T-helper 2 cell treated with Interferon-gamma antibody and Interleukin-4, amounts not matched to agents 5 μg/mL and 100 μg/mL, for 36 hours (primary cell): ENCODE data around the gene DCAF4.
"Not testable (repeated sequence)": the region's sequence is repeated elsewhere in the genome, so short reads cannot be mapped to it uniquely, and the experiment has no call there.

Experiments
- DNase-seq: peaks from one replicate; pipeline ENCODE4 v3.0.0; 2021; ENCODE audit warnings: low spot score
- H3K27ac Mint-ChIP-seq: one replicate; pipeline ENCODE4 v1.8.0; 2021; ENCODE audit warnings: mild to moderate bottlenecking, mixed read lengths
- H3K27me3 Mint-ChIP-seq: one replicate; pipeline ENCODE4 v1.8.0; 2021; ENCODE audit warnings: low read depth, mixed read lengths
- H3K36me3 Mint-ChIP-seq: one replicate; pipeline ENCODE4 v1.8.0; 2021; ENCODE audit warnings: low read depth, mixed read lengths
- H3K4me1 Mint-ChIP-seq: one replicate; pipeline ENCODE4 v1.8.0; 2021; ENCODE audit warnings: low read depth, mixed read lengths
- H3K4me3 Mint-ChIP-seq: one replicate; pipeline ENCODE4 v1.8.0; 2022; ENCODE audit warnings: mild to moderate bottlenecking, moderate library complexity, mixed read lengths
- H3K9me3 Mint-ChIP-seq: one replicate; pipeline ENCODE4 v1.8.0; 2021; ENCODE audit warnings: mixed read lengths

The DCAF4 gene

DNA sequence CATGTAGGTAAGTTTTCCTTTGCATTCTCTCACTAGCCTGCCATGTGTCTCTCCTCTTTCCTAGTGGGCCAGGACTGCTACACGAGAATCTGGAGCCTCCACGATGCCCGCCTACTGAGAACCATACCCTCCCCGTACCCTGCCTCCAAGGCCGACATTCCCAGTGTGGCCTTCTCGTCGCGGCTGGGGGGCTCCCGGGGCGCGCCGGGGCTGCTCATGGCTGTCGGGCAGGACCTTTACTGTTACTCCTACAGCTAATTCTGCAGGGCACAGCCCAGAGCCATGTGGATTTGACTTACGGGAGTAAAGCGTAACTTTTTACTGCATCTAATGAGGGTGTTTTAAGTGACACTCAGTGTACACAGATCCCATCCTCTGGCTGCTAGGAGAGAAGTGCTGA is 32.3 kb downstream of the DCAF4 start:
- peaks cover 21% of the 10 kb centered on the region for H3K36me3 Mint-ChIP-seq
- H3K27ac Mint-ChIP-seq: no peak overlapping the region
- no peaks in the 10 kb centered on the region for H3K9me3 Mint-ChIP-seq
- DNase-seq: no peak
- no peak overlapping the region for H3K4me3 Mint-ChIP-seq
- H3K27me3 Mint-ChIP-seq: no peaks in the 10 kb centered on the region
- no peaks in the 10 kb centered on the region for H3K4me1 Mint-ChIP-seq

DNA sequence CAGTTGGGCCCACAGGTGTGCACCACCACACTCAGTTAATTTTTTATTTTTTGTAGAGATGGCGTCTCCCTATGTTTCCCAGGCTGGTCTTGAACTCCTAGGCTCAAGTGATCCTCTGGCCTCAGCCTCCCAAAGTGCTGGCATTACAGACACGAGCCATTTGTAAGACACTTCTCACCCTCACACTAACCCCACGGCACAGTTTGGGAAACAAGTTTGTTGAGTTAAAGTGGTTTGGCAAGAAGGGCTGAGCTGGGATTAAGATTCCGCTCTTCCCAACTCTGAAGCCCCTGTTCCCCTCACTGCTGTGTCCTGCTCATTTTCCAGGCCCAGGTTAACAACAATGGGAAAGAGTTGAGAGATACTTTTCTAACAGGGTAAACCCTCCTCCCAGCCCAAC is 34.8 kb downstream of the DCAF4 start:
- H3K4me3 Mint-ChIP-seq, H3K4me1 Mint-ChIP-seq, H3K27me3 Mint-ChIP-seq, DNase-seq, H3K9me3 Mint-ChIP-seq, H3K27ac Mint-ChIP-seq: not testable (repeated sequence)
- H3K36me3 Mint-ChIP-seq: peaks cover 14% of the 10 kb centered on the region

- no peak overlapping the region for H3K27ac Mint-ChIP-seq
- no peak for DNase-seq
- no peak overlapping the region for H3K4me3 Mint-ChIP-seq
- H3K27me3 Mint-ChIP-seq: no peaks in the 10 kb centered on the region
- H3K36me3 Mint-ChIP-seq: peaks cover 10% of the 10 kb centered on the region
- no peaks in the 10 kb centered on the region for H3K4me1 Mint-ChIP-seq
- no peaks in the 10 kb centered on the region for H3K9me3 Mint-ChIP-seq
These were observed 35.5 kb downstream of the DCAF4 start for GRCh38 chr14:72961579-72962335.

DNA sequence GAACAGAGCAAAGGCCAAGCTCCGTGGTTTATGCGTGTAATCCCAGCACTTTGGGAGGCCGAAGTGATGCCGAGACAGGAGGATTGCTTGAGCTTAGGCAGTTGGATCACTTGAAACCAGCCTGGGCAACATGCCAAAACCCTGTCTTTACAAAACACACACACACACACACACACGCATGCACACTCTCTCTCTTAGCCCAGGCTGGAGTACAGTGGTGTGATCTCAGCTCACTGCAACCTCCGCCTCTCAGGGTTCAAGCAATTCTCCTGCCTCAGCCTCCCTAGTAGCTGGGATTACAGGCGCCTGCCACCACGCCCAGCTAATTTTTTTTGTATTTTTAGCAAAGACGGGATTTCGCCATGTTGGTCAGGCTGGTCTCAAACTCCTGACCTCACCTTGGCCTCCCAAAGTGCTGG is 36.1 kb downstream of the DCAF4 start:
- not testable (repeated sequence) for H3K36me3 Mint-ChIP-seq, H3K4me1 Mint-ChIP-seq, H3K9me3 Mint-ChIP-seq, DNase-seq, H3K27ac Mint-ChIP-seq, H3K4me3 Mint-ChIP-seq, H3K27me3 Mint-ChIP-seq

DNA sequence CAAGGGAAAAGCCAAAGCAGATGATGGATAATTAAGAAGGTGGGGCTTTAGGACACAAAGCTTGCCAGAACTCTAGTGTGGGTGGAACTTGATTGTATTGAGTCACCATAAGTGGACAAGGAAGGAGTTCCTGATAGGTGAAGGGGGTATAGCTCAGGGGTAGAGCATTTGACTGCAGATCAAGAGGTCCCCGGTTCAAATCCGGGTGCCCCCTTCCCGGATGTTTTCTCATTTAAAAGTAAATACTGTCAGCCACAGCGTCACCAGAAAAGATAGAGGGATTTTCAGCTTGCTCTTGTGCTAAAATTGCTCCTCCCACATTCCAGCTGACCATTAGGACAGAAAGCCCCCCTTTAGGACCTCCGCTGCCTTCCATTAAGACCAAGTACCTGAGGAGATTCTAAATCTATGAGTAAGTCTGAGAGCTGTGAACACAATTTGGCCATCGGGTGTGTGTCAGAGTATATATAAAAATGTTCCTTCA is 36.6 kb downstream of the DCAF4 start:
- Mint-ChIP-seq H3K9me3 (no peaks in the 10 kb centered on the region), H3K36me3 (peaks cover 10% of the 10 kb centered on the region), H3K27me3 (no peaks in the 10 kb centered on the region), H3K27ac (no peak overlapping the region), H3K4me3 (no peak overlapping the region), H3K4me1 (no peaks in the 10 kb centered on the region)
- no peak for DNase-seq

DNA sequence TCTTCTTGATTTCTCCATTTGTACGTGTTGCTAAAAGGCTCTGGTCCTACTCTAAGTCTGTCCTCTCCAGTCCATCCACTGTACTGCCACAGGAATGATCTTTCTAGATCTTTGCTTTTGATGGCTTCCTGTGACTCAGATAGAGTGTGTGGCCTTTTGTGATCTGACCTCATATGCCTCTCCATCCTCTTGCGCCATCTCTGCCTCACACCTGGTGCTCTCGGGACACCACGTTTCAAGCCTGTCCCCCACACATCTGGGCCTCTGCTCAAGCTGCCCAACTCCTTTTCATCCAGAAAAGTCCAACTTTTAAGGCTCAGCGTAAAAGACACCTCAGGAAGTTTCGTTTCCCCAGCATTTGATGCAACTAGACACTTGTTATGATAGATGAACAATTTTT is 39.0 kb downstream of the DCAF4 start:
- no peak overlapping the region for H3K27ac Mint-ChIP-seq
- H3K4me1 Mint-ChIP-seq: no peaks in the 10 kb centered on the region
- DNase-seq: no peak
- H3K4me3 Mint-ChIP-seq: no peak overlapping the region
- H3K27me3 Mint-ChIP-seq: no peaks in the 10 kb centered on the region
- peaks cover 17% of the 10 kb centered on the region for H3K36me3 Mint-ChIP-seq
- H3K9me3 Mint-ChIP-seq: no peaks in the 10 kb centered on the region

DNA sequence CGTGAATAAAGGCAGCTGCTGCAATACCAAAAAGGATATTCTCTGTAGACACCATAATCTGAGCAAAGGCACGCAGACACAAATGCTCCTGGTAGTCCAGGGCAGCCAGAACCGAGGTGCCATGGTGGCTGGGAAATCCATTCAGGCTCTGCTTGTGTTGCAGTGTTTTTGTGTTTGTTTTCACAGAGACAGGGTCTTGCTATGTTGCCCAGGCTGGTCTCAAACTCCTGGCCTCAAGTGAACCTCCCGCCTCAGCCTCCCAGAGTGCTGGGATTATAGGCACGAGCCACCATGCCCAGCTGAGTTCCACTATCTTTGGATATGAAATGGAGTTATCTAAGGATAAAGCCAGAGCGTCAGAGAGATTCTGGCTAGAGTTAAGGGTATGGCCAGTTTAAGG is 39.8 kb downstream of the DCAF4 start:
- no peak for DNase-seq
- Mint-ChIP-seq H3K4me3 (no peak overlapping the region), H3K27ac (no peak overlapping the region), H3K27me3 (no peaks in the 10 kb centered on the region), H3K36me3 (peaks cover 11% of the 10 kb centered on the region), H3K4me1 (no peaks in the 10 kb centered on the region), H3K9me3 (no peaks in the 10 kb centered on the region)

DNA sequence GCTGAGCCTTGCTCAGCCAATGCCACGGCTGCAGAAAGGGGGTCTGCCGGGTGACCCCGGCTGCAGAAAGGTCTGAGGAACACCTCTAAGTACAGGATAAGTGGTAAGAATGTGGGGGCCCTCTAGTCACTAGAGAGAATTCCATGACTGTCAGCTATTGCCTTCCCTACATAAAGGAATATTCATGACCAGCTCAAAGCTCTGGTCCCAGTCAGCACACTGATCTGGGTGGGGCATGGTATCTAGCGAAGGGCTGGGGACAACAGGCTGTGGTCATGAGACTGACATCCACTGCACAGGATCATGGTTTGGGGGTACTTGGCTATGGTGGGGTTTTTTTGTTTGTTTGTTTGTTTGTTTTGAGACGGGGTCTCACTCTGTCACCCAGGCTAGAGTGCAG is 42.1 kb downstream of the DCAF4 start:
- H3K4me3 Mint-ChIP-seq: no peak overlapping the region
- DNase-seq: no peak
- H3K9me3 Mint-ChIP-seq: no peaks in the 10 kb centered on the region
- no peak overlapping the region for H3K27ac Mint-ChIP-seq
- no peaks in the 10 kb centered on the region for H3K4me1 Mint-ChIP-seq
- peaks cover 11% of the 10 kb centered on the region for H3K36me3 Mint-ChIP-seq
- no peaks in the 10 kb centered on the region for H3K27me3 Mint-ChIP-seq

DNA sequence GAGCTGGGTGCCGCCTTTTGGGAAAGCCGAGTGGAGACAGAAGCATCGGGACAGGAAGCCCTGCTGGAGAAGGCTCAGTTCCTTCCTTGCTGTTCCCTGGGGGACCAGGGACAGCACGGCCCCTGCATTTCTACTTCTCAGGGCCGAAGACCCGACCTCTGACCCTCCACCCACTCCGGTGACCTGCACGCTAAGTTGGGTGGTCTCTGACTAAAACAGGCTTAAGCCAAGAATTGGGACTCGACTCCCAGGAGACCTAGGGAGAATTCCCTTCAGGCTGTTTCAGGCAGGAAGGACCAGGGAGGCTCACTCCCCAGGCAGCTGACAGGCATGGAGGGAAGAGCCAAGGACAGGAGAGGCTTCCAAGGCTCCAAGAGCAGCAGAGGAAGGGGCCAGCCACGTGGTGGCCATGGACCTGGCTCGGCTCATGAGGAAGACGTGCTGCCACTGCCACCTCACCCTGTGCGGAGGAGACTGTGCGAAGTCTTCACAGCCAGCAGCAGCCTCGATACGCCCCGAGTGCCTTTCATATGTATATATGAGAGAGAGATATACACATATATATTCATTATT is 43.9 kb downstream of the DCAF4 start:
- peaks cover 15% of the 10 kb centered on the region for H3K36me3 Mint-ChIP-seq
- H3K4me1 Mint-ChIP-seq: no peaks in the 10 kb centered on the region
- H3K4me3 Mint-ChIP-seq: no peak overlapping the region
- no peak overlapping the region for H3K27ac Mint-ChIP-seq
- no peaks in the 10 kb centered on the region for H3K9me3 Mint-ChIP-seq
- no peaks in the 10 kb centered on the region for H3K27me3 Mint-ChIP-seq
- no peak for DNase-seq

DNA sequence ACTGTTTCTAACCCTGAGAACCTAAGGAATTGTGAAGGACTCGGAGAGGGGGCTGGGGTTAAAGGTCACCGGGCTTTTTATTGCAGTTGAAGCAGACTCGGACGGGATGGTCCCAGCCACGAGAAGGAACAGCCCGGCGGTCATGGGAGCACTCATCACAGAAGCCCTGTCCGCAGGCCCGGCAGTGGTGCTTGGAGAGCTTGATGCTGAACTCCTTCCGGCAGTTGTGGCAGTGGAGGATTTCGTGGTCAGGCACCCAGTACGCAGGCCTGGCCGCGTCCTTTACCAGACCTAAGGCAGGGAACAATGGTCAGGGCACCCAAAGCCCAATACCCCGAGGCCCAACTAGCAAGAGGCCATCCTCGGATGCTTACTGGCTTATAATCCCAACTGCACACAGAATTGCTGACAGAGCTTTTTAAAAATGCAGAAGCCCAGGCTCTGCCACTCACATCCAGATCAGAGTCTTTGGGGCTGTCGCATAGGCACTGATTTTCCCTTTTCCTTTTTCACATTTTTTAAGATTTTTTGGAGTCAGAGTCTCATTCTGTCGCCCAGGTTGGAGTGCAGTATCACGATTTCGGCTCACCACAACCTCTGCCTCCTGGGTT is 44.7 kb downstream of the DCAF4 start:
- H3K4me3 Mint-ChIP-seq: no peak overlapping the region
- no peaks in the 10 kb centered on the region for H3K4me1 Mint-ChIP-seq
- H3K9me3 Mint-ChIP-seq: no peaks in the 10 kb centered on the region
- no peak for DNase-seq
- peaks cover 19% of the 10 kb centered on the region for H3K36me3 Mint-ChIP-seq
- no peak overlapping the region for H3K27ac Mint-ChIP-seq
- H3K27me3 Mint-ChIP-seq: no peaks in the 10 kb centered on the region

- no peaks in the 10 kb centered on the region for H3K4me1 Mint-ChIP-seq
- DNase-seq: no peak
- peaks cover 20% of the 10 kb centered on the region for H3K36me3 Mint-ChIP-seq
- no peaks in the 10 kb centered on the region for H3K9me3 Mint-ChIP-seq
- no peak overlapping the region for H3K4me3 Mint-ChIP-seq
- no peak overlapping the region for H3K27ac Mint-ChIP-seq
- no peaks in the 10 kb centered on the region for H3K27me3 Mint-ChIP-seq
These were observed 48.4 kb downstream of the DCAF4 start for GRCh38 chr14:72974661-72975060.

GRCh38 chr14:72975770-72976169 is 49.5 kb downstream of the DCAF4 start:
- H3K36me3 Mint-ChIP-seq: peaks cover 20% of the 10 kb centered on the region

GRCh38 chr14:72978856-72979255 is 52.6 kb downstream of the DCAF4 start:
- H3K4me1 Mint-ChIP-seq: peaks cover 2% of the 10 kb centered on the region
- H3K36me3 Mint-ChIP-seq: peaks cover 22% of the 10 kb centered on the region
- H3K9me3 Mint-ChIP-seq: no peaks in the 10 kb centered on the region
- H3K27me3 Mint-ChIP-seq: no peaks in the 10 kb centered on the region
- H3K4me3 Mint-ChIP-seq: no peak overlapping the region
- no peak for DNase-seq
- H3K27ac Mint-ChIP-seq: no peak overlapping the region

More at GRCh38 chr14:72975770-72976169, 49.5 kb downstream of the DCAF4 start:
- Mint-ChIP-seq H3K27ac (no peak overlapping the region), H3K9me3 (no peaks in the 10 kb centered on the region), H3K4me1 (no peaks in the 10 kb centered on the region), H3K27me3 (no peaks in the 10 kb centered on the region), H3K4me3 (no peak overlapping the region)
- no peak for DNase-seq

DNA sequence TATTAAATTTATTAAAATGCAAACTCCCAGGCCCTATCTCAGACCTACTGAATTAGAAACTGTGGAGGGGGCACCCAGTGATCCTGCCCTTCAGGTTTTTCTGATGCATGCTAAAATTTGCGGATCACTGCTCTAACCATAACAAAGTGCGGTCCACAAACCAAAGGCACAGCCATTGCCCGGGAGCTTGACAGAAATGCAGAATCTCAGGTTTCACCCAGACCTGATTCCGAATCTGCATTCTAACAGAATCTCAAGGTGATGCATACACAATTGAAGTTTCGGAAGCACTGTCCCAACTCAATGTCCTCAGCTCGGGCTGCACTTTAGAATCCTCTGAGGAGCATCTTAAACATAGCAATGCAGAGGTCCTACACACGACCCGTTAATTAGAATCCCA is 54.6 kb downstream of the DCAF4 start:
- Mint-ChIP-seq H3K36me3 (peaks cover 25% of the 10 kb centered on the region), H3K27ac (no peak overlapping the region), H3K4me1 (peaks cover 4% of the 10 kb centered on the region)

More for the DNA sequence above, 54.6 kb downstream of the DCAF4 start:
- no peaks in the 10 kb centered on the region for H3K27me3 Mint-ChIP-seq
- no peak for DNase-seq
- no peak overlapping the region for H3K4me3 Mint-ChIP-seq
- H3K9me3 Mint-ChIP-seq: no peaks in the 10 kb centered on the region
